NCI-H1436 treated with DMSO at 0.1 percent for 48 hours (cell line): ENCODE results near the gene OR4C45.
"Not testable (repeated sequence)": the region's sequence is repeated elsewhere in the genome, so short reads cannot be mapped to it uniquely, and the experiment has no call there.

Source experiments
- DNase-seq: peaks from one replicate; lab custom pipeline; 2025; lab: John Stamatoyannopoulos, UW

Gene OR4C45

GRCh38 chr11:50032574-50032973 is at the start of gene OR4C45:
TSS of gene OR4C45 (plus strand) at chr11:50032874.
- no peak for DNase-seq

GRCh38 chr11:49995565-49995964 is 37.1 kb upstream of the OR4C45 start:
- DNase-seq: no peak

GRCh38 chr11:50030193-50030592 is 2.5 kb upstream of the OR4C45 start:
- no peak for DNase-seq

- not testable (repeated sequence) for DNase-seq
These were observed 3.6 kb downstream of the OR4C45 start for GRCh38 chr11:50036239-50036638.

- no peak for DNase-seq
These were observed 4.6 kb downstream of the OR4C45 start for GRCh38 chr11:50037251-50037650.

- no peak for DNase-seq
These were observed 12.0 kb downstream of the OR4C45 start for GRCh38 chr11:50044647-50045046.

GRCh38 chr11:50063056-50063455 is 30.4 kb downstream of the OR4C45 start:
- not testable (repeated sequence) for DNase-seq

- DNase-seq: no peak
These were observed 37.7 kb downstream of the OR4C45 start for GRCh38 chr11:50070389-50070788.

- no peak for DNase-seq
These were observed 39.0 kb downstream of the OR4C45 start for GRCh38 chr11:50071584-50072225.

- no peak for DNase-seq
These were observed 39.8 kb downstream of the OR4C45 start for GRCh38 chr11:50072226-50073112.

GRCh38 chr11:50073113-50074105 is 40.7 kb downstream of the OR4C45 start:
- no peak for DNase-seq

GRCh38 chr11:50074161-50074560 is 41.5 kb downstream of the OR4C45 start:
- no peak for DNase-seq

GRCh38 chr11:50075856-50076255 is 43.2 kb downstream of the OR4C45 start:
- DNase-seq: no peak

- no peak for DNase-seq
These were observed 44.9 kb downstream of the OR4C45 start for GRCh38 chr11:50077526-50077925.

GRCh38 chr11:50078001-50078400 is 45.3 kb downstream of the OR4C45 start:
- no peak for DNase-seq

- DNase-seq: not testable (repeated sequence)
These were observed 46.3 kb downstream of the OR4C45 start for GRCh38 chr11:50078946-50079345.

- DNase-seq: no peak
These were observed 47.6 kb downstream of the OR4C45 start for GRCh38 chr11:50080256-50080655.
